Calu3 (cell line): ENCODE data around the gene FSD2. TPM values are rescaled to one million over a fixed set of nuclear protein-coding genes. Genes with fewer than 3 reads are reported as not detected.
A peak's percentile ranks its signal among the peaks of the same experiment; 100 is the strongest.

Experiments
- Bru-seq: library from RNA; stranded (reverse); fragments of 400-500 nt; gene quantifications from one replicate; lab custom pipeline; 2021; lab: Mats Ljungman, UMichigan
- BruChase-seq, 2 experiments: library from RNA; stranded (reverse); fragments of 400-500 nt; gene quantifications; one replicate each; lab custom pipeline; 2021; lab: Mats Ljungman, UMichigan
- BruUV-seq: library from RNA; stranded (reverse); fragments of 400-500 nt; replicated peaks from 2 replicates; lab custom pipeline; 2021; lab: Mats Ljungman, UMichigan
- CTCF ChIA-PET: fragments of 300-600 bp; sonication (Branson Sonifier 250); formaldehyde crosslinking; loops from one replicate; lab custom pipeline; 2022; ENCODE audit warnings: antibody characterized with exemption; lab: Charles Lee
- DNase-seq: peaks from one replicate; pipeline ENCODE4 v3.0.0; 2022
- H3K27ac Mint-ChIP-seq: one replicate; pipeline ENCODE4 v1.8.0; 2022; ENCODE audit warnings: mixed read lengths; ENCODE audit not compliant: unreplicated experiment
- H3K27me3 Mint-ChIP-seq: one replicate; pipeline ENCODE4 v1.8.0; 2022; ENCODE audit warnings: mixed read lengths; ENCODE audit not compliant: unreplicated experiment
- H3K36me3 Mint-ChIP-seq: one replicate; pipeline ENCODE4 v1.8.0; 2022; ENCODE audit warnings: mild to moderate bottlenecking, moderate library complexity, mixed read lengths; ENCODE audit not compliant: insufficient read depth, unreplicated experiment
- H3K4me1 Mint-ChIP-seq: one replicate; pipeline ENCODE4 v1.8.0; 2022; ENCODE audit warnings: mild to moderate bottlenecking, low read depth, mixed read lengths; ENCODE audit not compliant: unreplicated experiment
- H3K4me3 Mint-ChIP-seq: one replicate; pipeline ENCODE4 v1.8.0; 2022; ENCODE audit warnings: mild to moderate bottlenecking, low read depth, moderate library complexity, mixed read lengths; ENCODE audit not compliant: unreplicated experiment
- H3K9me3 Mint-ChIP-seq: one replicate; pipeline ENCODE4 v1.8.0; 2022; ENCODE audit warnings: low read depth, mixed read lengths; ENCODE audit not compliant: unreplicated experiment
- CTCF ChIP-seq: fragments of 200-600 bp; IDR thresholded peaks from one replicate; pipeline ENCODE4 v1.8.0; 2022; ENCODE audit warnings: antibody characterized with exemption; ENCODE audit not compliant: unreplicated experiment
- intact Hi-C: fragments of 100-400 bp; cut with micrococcal nuclease; formaldehyde crosslinking; loops from one replicate; pipeline ENCODE4 v1.10.0; 2022; ENCODE audit not compliant: unreplicated experiment
- long read RNA-seq: library from polyadenylated mRNA; stranded (forward); transcript quantifications from one replicate; pipeline ENCODE4 v2.0.0, GENCODE V29; 2022
- total RNA-seq: library from RNA; stranded (reverse); gene quantifications from 2 replicates; pipeline ENCODE4 v1.2.3, GENCODE V29; 2022

The FSD2 gene
- not detected in 2 replicates for total RNA-seq
- percentile 8 among the genes with signal in this experiment for Bru-seq, nascent RNA
- BruChase-seq, experiment 1, labeled RNA remaining after a 6-hour chase = percentile 14 among the genes with signal in this experiment
- BruChase-seq, experiment 2, labeled RNA remaining after a 2-hour chase = percentile 13 among the genes with signal in this experiment
- long read RNA-seq, partial matches to known transcripts = 0 of 11 reads
- long read RNA-seq, other reads (novel, unspliced or antisense) = 11 of 11 reads

GRCh38 chr15:82805994-82806406, at the start of gene FSD2:
Gene FSD2, minus strand, starts transcription at chr15:82806069. Its CDS starts 18,679 bp downstream, at chr15:82787390.
- no peak for TF ChIP-seq CTCF
- DNase-seq = no peak
- no peaks in the 10 kb centered on the region for H3K9me3 Mint-ChIP-seq
- no TSS peak for BruUV-seq
- H3K36me3 Mint-ChIP-seq = peaks cover 20% of the 10 kb centered on the region
- no peak within 1 kb of the TSS for H3K4me3 Mint-ChIP-seq
- CTCF ChIA-PET = interaction anchor here (0.7 kb wide), 1 partner anchor 56 kb away, joined by 3 read pairs; no protein-coding TSS in a partner anchor
- H3K27ac Mint-ChIP-seq = no peak within 1 kb of the TSS
- peaks cover 12% of the 10 kb centered on the region for H3K4me1 Mint-ChIP-seq
- intact Hi-C loops = loop anchor here (5.0 kb wide), 1 partner anchor 159 kb away; the partner anchor contains the start of gene CPEB1
- peaks cover 32% of the 10 kb centered on the region for H3K27me3 Mint-ChIP-seq

DNA sequence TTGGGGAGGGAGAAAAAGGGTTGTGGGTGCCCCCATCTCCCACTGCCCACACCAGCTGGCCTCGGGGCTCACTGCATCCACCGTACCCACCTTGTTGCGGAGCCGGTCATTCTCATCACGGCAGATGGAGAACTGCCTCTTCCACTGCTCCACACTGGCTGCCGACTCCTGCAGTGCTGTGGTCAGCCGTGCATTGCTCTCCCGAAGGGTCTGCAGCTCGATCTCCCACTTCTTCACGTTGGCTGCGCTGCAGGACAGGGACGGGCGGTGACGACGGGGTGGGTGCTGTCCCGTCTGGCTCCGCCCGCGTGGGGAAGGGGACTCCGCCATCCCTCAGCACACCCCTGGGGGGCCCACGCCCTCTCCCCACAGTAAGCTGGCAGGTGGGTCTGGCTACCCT, 48.7 kb upstream of the FSD2 start:
- Mint-ChIP-seq H3K27ac (no peak overlapping the region), H3K9me3 (no peaks in the 10 kb centered on the region), H3K27me3 (no peaks in the 10 kb centered on the region), H3K4me1 (no peaks in the 10 kb centered on the region), H3K4me3 (no peak overlapping the region), H3K36me3 (peaks cover 14% of the 10 kb centered on the region)
- TF ChIP-seq CTCF = no peak
- CTCF ChIA-PET = no interaction called here
- intact Hi-C loops = no loop called here
- no peak for DNase-seq
- BruUV-seq = no TSS peak

DNA sequence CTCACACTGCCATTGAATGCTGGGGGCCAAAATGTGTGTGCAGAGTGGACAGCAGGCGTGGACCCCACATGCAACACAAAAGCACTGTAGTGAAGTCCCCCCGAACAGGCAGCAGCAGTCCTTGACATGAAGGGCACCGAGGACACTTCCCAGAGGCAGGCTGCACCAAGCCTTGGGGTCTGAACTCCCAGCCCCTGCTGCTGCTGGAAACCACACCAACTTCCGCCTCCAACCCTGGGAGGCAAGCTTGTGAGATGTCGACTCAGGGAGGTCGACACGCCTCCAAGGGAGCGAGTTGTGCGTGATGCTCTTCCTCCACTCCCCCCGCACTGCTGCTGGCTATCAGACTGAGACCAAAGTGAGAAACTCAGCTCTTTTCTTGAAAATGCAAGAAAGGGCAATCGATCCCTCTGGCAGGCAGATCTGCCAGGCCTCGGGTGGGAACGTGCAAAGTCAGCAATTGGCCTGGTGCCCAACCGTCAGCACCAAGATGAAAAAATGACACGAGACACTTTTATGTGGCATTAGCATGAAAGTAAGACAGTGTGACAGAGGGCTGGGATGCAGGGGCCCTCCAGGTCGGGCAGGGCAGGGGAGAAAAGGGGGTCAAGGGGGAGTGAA, 47.2 kb upstream of the FSD2 start:
- Mint-ChIP-seq H3K36me3 (peaks cover 10% of the 10 kb centered on the region), H3K4me1 (no peaks in the 10 kb centered on the region), H3K27me3 (no peaks in the 10 kb centered on the region), H3K9me3 (no peaks in the 10 kb centered on the region), H3K27ac (no peak overlapping the region), H3K4me3 (no peak overlapping the region)
- CTCF ChIA-PET = no interaction called here
- no peak for DNase-seq
- no TSS peak for BruUV-seq
- intact Hi-C loops = no loop called here
- no peak for TF ChIP-seq CTCF

DNA sequence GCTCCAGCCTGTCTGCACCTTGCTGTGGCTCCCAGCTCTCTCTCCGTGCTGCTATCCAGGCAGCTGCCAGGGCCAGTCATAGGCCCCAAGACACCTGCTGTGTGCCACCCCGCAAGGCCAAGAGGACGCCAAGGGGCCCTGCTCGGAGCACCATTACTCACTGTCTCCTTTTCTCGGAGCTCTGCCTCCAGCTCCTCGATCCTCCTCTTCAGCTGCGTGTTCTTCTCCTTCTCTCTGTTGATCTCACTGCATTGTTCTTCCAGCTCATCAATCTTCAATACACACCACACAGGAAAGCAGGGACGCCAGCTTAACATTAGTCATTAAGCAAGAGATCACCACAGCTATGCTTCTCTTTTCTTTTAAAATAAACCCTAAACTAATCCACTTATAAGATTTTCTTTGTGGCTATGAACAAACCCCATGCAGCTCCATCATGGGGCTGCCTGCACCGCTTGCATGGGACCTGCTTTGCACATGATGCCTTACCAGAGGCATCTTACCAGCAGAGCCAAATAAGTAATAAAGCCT, 46.2 kb upstream of the FSD2 start:
- CTCF ChIA-PET = interaction anchor here (0.5 to 1.1 kb wide), 2 partner anchors 10 to 134 kb away, joined by 3 to 4 read pairs; partner anchors contain the start of gene RAMAC
- H3K4me1 Mint-ChIP-seq = no peaks in the 10 kb centered on the region
- no peaks in the 10 kb centered on the region for H3K9me3 Mint-ChIP-seq
- BruUV-seq = no TSS peak
- H3K27me3 Mint-ChIP-seq = no peaks in the 10 kb centered on the region
- intact Hi-C loops = loop anchor here (2.0 kb wide), 1 partner anchor 135 kb away; the partner anchor contains the start of gene RAMAC
- no peak for DNase-seq
- TF ChIP-seq CTCF = no peak
- H3K4me3 Mint-ChIP-seq = no peak overlapping the region
- no peak overlapping the region for H3K27ac Mint-ChIP-seq
- H3K36me3 Mint-ChIP-seq = peaks cover 10% of the 10 kb centered on the region
